ENCODE measurements around the gene MSI1. TPM values are rescaled to one million over a fixed set of nuclear protein-coding genes. Genes with fewer than 3 reads are reported as not detected.
A peak's percentile ranks its signal among the peaks of the same experiment; 100 is the strongest.

The MSI1 gene
- total RNA-seq, 4 donors from 2014 or later: 0.33 to 1.6 TPM; not detected in 2

DNA sequence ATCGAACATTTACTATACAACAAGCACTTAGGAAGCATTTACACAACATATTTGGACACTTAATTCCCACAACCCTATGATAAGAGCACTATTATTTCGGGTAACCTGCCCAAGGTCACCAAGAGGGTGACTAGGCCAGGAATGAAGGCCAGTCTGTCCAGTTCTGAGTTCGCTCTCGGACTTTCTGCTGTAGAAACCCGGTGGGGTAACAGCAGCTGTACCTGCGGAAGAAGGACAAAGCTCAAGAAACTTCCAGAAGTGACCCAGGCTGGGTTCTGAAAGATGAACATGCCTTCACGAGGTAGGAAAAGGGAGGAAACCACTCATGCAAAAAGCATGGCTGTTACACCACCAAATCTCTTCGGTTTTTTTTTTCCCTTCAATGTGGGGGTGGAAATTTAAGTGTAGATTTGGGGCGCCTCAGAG, 52.2 kb downstream of the MSI1 start:
- intact Hi-C loops (cut with DNase I): no loop called here
- 42 to 50% methylated on average over 9 of the region's 9 CpGs for WGBS, 2 donors

DNA sequence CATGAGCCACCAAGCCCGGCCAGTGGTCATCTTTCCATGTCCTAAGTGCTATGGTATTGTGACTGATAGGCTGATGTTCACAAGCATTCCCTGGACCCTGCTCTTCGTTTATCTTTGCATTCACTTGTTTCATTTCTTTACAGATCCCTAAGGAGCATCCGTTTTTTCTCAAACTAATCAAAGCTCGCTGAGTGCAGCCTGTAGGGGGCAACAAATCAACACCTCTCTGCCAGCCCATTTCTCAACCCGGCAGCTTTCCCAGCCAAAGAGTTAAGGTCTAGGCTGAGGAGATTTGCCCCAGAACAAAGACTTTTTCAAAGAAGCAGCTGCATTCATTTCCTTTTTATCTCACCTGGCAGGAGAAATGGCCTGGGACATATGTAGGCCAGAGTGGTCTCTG, 54.7 kb downstream of the MSI1 start:
- no peaks in the 10 kb centered on the region for H3K27me3 ChIP-seq
- no peaks in the 10 kb centered on the region for H3K9me3 ChIP-seq
- TF ChIP-seq POLR2A (IDR thresholded peaks at IDR 0.05): no peak
- intact Hi-C loops (cut with DNase I): no loop called here
- DNase-seq: no peak
- WGBS, 2 donors: 59 to 67% methylated on average over 5 of the region's 5 CpGs
- no peaks in the 10 kb centered on the region for H3K36me3 ChIP-seq
- peaks cover 6 to 8% of the 10 kb centered on the region in 2 donors for H3K4me1 ChIP-seq
- no peak overlapping the region for H3K27ac ChIP-seq
- no peak overlapping the region for H3K4me3 ChIP-seq (replicated peaks in 1 of 3)

More for the DNA sequence above, 52.2 kb downstream of the MSI1 start:
- Histone ChIP-seq H3K27ac (peak overlapping the region; percentile 68 to 82 (median 77)), H3K4me3 (replicated peaks in 1 of 3) (peak overlapping the region in 2 of 3 donors; percentile 37 to 42), H3K4me1 (peaks cover 6 to 8% of the 10 kb centered on the region in 2 donors), H3K27me3 (no peaks in the 10 kb centered on the region), H3K36me3 (no peaks in the 10 kb centered on the region), H3K9me3 (no peaks in the 10 kb centered on the region)
- TF ChIP-seq, protein P1, sequence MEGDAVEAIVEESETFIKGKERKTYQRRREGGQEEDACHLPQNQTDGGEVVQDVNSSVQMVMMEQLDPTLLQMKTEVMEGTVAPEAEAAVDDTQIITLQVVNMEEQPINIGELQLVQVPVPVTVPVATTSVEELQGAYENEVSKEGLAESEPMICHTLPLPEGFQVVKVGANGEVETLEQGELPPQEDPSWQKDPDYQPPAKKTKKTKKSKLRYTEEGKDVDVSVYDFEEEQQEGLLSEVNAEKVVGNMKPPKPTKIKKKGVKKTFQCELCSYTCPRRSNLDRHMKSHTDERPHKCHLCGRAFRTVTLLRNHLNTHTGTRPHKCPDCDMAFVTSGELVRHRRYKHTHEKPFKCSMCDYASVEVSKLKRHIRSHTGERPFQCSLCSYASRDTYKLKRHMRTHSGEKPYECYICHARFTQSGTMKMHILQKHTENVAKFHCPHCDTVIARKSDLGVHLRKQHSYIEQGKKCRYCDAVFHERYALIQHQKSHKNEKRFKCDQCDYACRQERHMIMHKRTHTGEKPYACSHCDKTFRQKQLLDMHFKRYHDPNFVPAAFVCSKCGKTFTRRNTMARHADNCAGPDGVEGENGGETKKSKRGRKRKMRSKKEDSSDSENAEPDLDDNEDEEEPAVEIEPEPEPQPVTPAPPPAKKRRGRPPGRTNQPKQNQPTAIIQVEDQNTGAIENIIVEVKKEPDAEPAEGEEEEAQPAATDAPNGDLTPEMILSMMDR (IDR thresholded peaks at IDR 0.05): no peak
- TF ChIP-seq POLR2A (IDR thresholded peaks at IDR 0.05): no peak
- DNase-seq: no peak

DNA sequence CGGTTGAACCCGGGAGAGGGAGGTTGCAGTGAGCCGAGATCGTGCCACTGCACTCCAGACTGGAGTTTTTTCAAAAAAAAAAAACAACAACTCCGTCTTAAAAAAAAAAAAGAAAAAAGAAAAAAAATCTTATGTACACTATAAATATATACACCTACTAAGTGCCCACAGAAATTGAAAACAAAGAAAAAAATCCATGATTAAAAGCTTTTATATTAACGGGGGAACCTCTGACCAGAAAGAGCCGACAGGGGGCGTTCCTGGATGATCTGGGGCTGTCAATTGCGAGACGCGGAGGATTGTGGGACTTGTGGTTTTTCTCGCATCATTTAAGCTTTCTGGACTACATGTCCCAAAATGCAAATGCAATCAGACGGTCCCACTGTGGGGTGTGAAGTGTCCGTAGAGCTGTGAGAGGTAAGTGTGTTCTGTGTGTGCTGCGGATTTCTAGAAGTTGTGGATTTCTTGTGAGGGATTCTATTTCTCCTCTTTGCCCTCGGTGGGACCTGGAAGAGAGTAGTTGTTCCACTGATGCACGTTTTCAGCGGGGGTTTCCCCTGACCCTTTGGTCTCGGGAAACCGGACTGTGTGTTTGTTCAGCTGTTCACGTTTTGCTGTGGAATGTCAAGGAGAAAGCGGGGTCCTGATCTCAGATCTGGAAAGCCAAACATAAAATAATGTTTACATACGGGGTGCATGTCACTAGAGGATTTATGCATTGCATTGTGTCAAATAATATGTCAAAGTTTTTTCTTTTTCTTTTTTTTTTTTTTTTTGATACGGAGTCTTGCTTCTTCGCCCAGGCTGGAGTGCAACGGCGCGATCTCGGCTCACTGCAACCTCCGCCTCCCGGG, 66.8 kb downstream of the MSI1 start, which contains the start of gene SIRT4:
Gene SIRT4, plus strand, starts transcription at position 360 of the 854 bp plus-strand sequence. CDS start 1,241 bp downstream, outside the sequence.
- TF ChIP-seq, protein P1 (IDR thresholded peaks at IDR 0.05): peak; percentile 26 to 71 (median 60)
- peak in 1 of 2 donors; percentile 42 for TF ChIP-seq POLR2A (IDR thresholded peaks at IDR 0.05)
- Histone ChIP-seq H3K27ac (peak within 1 kb of the TSS in 2 of 3 donors; percentile 52 to 59), H3K36me3 (no peaks in the 10 kb centered on the region), H3K27me3 (no peaks in the 10 kb centered on the region), H3K4me3 (replicated peaks in 1 of 3) (peak within 1 kb of the TSS; percentile 28 to 65 (median 41)), H3K9me3 (no peaks in the 10 kb centered on the region), H3K4me1 (no peaks in the 10 kb centered on the region)
- peak; percentile 90 to 91 for DNase-seq
- intact Hi-C loops (cut with DNase I): no loop called here
- WGBS, 2 donors: 10 to 11% methylated on average over 31 of the region's 31 CpGs

DNA sequence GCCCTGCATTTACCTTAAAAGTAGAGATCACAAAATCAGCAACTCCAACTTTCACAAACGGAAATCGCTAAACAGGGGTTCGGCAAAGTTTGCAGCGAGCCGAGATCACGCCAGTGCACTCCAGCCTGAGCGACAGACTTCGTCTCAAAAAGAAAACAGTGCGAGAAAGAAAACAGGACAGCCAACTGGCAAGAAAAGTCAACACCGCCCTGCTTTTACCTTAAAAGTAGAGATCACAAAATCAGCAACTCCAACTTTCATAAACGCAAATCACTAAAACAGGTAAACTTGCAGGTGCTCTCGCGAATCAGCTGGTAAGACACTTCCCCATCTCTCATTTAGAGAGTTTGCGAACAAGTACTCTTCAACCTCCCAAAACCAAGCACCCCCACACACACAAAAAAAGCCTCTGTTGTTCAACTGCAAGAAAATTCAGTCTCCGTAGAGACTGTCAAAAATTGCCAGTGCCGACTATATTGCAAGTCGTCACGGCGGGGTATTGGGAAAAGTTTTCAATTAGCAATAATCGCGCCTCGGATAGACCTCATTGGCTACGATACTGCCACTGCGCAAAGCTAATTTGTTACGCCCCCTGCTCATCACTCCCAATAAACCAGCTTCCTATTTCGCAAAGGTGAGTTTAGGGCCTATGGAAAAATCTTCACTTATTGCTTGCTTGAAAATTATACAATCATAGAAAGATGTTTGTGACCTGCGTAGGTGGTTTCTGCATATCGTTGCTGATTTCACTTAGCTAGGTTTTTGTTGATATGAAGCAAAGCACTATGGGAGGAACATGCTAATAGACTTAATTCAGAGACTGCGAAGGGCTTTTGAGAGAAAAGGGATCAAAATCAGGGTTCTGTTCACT, 76.1 kb downstream of the MSI1 start, which contains the start of gene RNU4-1:
Gene RNU4-1, minus strand, starts transcription at position 577 of the 871 bp plus-strand sequence.
- DNase-seq: peak; percentile 74 to 78
- Histone ChIP-seq H3K4me1 (peaks cover 5 to 9% of the 10 kb centered on the region in 2 donors), H3K27ac (peak within 1 kb of the TSS; percentile 99), H3K4me3 (replicated peaks in 1 of 3) (peak within 1 kb of the TSS; percentile 1 to 57 (median 29)), H3K27me3 (no peaks in the 10 kb centered on the region), H3K36me3 (no peaks in the 10 kb centered on the region), H3K9me3 (no peaks in the 10 kb centered on the region)
- WGBS, 2 donors: 1 to 2% methylated on average over 29 of the region's 29 CpGs
- intact Hi-C loops (cut with DNase I): no loop called here
- TF ChIP-seq POLR2A (IDR thresholded peaks at IDR 0.05): peak; percentile 62 to 68
- TF ChIP-seq, protein P1 (IDR thresholded peaks at IDR 0.05): peak in 1 of 6 experiments; percentile 17

DNA sequence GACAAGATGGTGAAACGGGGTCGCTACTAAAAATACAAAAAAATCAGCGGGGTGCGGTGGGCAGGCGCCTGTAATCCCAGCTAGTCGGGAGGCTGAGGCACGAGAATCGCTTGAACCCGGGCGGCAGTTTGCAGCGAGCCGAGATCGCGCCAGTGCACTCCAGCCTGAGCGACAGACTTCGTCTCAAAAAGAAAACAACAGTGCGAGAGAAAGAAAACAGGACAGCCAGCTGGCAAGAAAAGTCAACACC, 76.6 kb downstream of the MSI1 start:
- H3K27me3 ChIP-seq: no peaks in the 10 kb centered on the region
- DNase-seq: no peak
- H3K36me3 ChIP-seq: no peaks in the 10 kb centered on the region
- H3K27ac ChIP-seq: peak overlapping the region; percentile 99
- 1 to 2% methylated on average over 17 of the region's 17 CpGs for WGBS, 2 donors
- H3K4me1 ChIP-seq: peaks cover 5 to 9% of the 10 kb centered on the region in 2 donors
- intact Hi-C loops (cut with DNase I): no loop called here
- TF ChIP-seq, protein P1 (IDR thresholded peaks at IDR 0.05): peak in 1 of 6 experiments; percentile 12
- no peak for TF ChIP-seq POLR2A (IDR thresholded peaks at IDR 0.05)
- H3K9me3 ChIP-seq: no peaks in the 10 kb centered on the region
- peak overlapping the region; percentile 1 to 57 (median 29) for H3K4me3 ChIP-seq (replicated peaks in 1 of 3)

Measured in thyroid gland (tissue), 4 donors.